ENCODE data around the gene CRAMP1.
"Not testable (repeated sequence)": the region's sequence is repeated elsewhere in the genome, so short reads cannot be mapped to it uniquely, and the experiment has no call there.

CRAMP1 gene

DNA sequence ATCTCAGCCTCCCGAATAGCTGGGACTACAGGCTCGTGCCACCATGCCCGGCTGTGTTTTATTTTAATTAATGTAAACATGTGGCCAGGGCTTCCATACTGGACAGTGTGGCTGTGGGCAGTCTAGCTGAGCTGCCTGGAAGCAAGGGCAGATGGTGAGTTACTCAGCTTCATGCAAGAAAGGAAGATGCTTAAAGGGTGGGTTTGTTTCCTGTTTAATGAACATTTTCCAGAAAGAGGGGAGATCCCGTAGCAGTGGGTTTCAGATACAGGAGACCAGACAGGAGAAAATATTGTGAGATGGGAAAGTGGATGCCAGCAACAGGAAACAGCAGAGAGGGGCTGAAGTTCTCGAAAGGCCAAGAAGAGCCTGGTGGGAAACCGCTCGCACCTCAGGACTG is 101.2 kb downstream of the CRAMP1 start:
- DNase-seq (ENCODE audit: low read depth), result no peak

DNA sequence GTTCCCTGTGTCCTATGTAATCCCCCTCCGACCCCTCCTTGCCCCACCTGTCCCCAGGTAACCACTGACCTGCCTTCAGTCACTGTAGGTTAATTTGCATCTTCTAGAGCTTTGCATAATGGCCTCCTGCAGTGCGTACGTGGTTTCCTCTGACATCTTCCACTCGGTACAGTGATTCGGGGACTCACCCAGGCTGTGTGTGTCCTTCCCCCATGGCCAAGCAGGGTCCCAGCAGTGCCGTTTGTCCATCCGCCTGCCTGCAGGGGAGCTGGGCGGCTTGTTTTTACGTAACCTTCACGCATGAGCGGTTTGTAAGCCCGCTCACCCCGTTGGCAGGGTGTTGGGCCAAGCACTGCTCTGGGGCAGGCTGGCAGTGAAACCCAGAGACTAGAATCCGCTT is 101.8 kb downstream of the CRAMP1 start:
- DNase-seq (ENCODE audit: low read depth), result no peak

DNA sequence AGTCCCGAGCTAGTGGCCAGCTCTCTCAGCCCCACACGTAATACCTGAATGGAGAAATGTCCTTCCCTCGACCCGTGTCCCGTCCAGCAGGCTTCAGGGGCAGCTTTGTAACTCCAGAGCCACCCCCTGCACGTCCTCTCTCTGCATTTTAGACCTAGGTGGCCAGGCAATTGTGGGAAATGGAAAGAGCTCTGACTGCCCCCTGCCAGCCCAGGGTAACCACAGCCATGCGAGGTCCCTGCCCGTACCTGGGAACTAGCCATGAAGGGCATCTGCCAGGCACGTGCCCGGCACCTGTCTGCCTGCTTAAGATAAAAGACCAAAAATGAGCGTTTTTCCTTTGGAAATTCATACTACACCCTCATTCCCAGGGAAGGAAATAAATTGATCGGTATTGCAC is 103.1 kb downstream of the CRAMP1 start:
- DNase-seq (ENCODE audit: low read depth), result no peak

DNA sequence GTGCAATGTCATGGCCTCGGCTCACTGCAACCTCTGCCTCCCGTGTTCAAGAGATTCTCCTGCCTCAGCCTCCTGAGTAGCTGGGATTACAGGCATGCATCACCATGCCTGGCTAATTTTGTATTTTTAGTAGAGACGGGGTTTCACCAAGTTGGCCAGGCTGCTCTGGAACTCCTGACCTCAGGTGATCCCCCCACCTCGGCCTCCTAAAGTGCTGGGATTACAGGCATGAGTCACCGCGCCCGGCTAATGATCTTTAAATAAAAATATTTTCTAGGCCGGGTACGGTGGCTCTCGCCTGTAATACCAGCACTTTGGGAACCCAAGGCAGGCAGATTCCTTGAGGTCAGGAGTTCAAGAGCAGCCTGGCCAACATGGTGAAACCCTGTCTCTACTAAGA is 106.1 kb downstream of the CRAMP1 start:
- not testable (repeated sequence) for DNase-seq (ENCODE audit: low read depth)

DNA sequence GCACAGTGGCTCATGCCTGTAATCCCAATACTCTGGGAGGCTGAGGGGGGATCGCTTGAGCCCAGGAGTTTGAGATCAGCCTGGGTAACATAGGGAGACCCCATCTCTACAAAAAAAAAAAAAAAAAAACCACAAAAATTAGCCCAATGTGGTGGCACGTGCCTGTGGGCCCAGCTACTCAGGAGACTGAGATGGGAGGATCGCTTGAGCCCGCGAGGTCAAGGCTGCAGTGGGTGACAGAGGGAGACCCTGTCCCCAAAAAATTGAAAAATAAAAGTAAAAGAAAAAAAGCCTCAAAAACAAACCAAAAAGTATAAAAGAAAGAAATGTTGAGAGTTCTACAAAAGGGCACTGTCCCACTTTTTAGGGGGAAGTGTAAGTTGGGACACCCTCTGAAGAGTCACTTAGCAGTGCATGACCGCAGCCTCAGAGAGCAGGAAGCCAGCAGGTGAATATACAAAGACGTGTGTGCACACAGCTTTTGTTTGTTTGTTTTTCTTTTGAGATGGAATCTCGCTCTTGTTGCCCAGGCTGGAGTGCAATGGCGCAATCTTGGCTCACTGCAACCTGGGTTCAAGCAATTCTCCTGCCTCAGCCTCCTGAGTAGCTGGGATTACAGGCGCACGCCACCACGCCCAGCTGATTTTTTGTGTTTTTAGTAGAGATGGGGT is 107.5 kb downstream of the CRAMP1 start:
- not testable (repeated sequence) for DNase-seq (ENCODE audit: low read depth)

DNA sequence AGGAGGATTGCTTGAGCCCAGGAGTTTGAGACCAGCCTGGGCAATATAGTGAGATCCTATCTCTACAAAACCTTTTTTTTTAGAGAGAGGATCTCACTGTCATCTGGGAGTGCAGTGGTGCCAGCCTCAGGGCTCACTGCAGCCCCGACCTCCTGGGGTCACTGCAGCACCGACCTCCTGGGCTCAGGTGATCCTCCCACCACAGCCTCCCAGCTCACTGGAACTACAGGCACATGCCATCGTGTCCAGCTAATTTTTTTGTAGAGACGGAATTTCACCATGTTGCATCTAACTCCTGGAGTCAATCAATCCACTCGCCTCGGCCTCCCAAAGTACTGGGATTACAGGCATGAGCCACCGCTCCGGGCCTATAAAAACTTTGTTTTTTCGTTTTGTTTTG is 109.2 kb downstream of the CRAMP1 start:
- no peak for DNase-seq (ENCODE audit: low read depth)

DNA sequence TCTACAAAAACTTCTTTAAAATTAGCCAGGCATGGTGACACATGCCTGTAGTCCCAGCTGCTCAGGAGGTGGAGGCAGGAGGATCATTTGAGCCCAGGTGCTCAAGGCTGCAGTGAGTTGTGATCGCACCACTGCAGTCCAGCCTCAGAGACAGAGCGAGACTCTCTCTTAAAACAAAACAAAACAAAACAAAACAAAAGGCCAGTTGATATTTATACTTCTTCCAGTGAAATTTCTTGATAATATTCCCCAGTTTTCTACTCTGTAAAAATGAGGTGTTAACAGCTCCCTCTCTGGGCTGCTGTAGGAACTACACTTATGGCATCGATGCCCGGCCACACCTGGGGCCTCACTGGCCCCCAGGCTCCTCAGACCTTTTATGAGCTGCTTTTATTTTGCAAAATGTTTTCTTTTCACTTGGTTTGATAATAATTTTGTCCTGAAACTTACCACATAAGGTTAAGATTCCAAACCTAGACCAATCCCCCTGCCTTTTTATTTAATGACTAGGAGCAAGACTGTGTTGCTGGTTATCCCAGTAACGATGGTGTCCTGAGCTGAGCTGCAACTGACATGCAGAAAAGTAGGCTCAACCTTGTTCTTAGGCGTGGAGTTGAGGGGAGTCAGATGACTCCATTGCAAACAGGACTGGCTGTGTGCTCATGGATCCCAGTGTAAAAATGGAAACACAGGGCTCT is 111.4 kb downstream of the CRAMP1 start:
- no peak for DNase-seq (ENCODE audit: low read depth)

DNA sequence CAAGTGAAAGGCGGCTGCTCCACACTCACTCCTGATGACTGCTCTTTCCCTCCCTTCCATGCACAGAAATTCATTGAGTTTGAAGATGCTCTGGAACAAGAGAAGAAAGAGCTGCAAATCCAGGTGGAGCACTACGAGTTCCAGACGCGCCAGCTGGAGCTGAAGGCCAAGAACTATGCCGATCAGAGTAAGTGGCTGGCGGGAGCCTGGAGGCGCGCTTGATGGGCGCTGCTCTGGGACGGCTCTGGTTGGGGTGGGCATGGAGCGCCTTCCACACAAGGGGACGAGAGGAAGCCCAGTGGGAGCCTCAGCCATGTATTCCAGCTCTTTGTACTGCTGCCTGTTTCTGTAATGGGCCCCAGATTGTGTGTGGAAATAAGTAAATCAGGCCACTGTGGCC is 112.3 kb downstream of the CRAMP1 start:
- no peak for DNase-seq (ENCODE audit: low read depth)

DNA sequence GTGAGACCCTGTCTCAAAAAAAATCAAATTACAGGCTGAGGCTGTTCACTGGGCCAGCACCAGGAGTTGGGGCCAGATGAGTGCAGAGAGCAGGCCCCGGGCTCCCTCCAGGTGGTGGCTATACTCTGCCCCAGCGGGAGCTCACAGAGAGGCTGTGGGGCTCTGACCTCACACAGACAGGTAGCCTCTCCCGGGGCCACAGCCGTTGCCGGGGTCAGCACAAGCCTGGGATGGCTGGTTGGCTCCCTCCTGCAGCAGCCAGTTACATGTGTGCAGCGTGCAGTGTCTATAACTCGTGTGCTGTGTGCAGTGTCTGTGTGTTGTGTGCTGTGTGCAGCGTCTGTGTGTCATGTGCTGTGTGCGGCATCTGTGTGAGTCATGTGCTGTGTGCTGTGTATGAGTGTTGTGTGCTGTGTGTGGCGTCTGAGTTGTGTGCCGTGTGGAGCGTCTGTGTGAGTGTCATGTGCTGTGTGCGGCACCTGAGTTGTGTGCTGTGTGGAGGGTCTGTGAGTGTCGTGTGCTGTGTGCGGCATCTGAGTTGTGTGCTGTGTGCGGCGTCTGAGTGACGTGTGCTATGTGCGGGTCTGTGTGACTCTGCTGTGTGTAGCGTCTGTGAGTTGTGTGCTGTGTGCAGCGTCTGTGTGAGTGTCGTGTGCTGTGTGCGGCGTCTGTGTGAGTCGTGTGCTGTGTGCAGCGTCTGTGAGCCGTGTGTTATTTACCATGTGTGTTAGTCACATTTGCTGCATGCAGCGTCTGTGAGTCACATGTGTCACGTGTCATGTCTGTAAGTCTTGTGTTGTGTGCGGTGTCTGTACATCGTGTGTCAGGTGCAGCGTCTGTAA is 114.7 kb downstream of the CRAMP1 start:
- DNase-seq (ENCODE audit: low read depth), result no peak
